Lower leg skin (tissue), 3 donors: Measurements from ENCODE around the gene ATN1.

Experiments used
- POLR2A ChIP-seq, 2 donors: fragments of 450-650 bp; IDR thresholded peaks; one replicate each; pipeline ENCODE4 v1.6.1; 2016 to 2017; ENCODE audit warnings: antibody characterized with exemption in 2 of 2, mild to moderate bottlenecking in 1 of 2, moderate library complexity in 1 of 2
- TF ChIP-seq, protein P1 (sequence below), 3 donors: fragments of 450-650 bp; IDR thresholded peaks; one replicate each; pipeline ENCODE4 v1.5.1; 2016; ENCODE audit warnings: antibody characterized with exemption in 3 of 3, mild to moderate bottlenecking in 3 of 3, moderate library complexity in 2 of 3

DNA sequence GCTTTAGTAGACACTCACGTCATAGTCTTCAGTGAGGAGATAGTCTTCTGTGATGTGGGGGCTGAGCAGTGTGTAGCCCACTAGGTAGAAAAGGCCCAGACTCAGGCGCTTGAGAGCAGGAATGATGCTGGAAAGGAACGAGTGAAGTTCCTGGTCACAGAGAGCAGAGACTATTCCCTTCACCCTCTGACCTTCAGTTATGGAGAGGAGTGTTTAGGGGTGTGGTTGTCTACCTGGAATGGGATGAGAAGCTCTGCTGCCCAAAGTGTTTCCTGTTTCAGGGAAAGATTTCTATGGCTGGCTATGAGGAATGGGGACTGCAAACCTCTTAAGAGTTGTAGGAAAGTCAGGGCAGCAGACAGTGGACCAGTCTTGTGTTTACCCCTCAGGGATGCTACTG lies 51.7 kb downstream of the ATN1 start:
- no peak for TF ChIP-seq POLR2A (IDR thresholded peaks at IDR 0.05)
- TF ChIP-seq, protein P1, sequence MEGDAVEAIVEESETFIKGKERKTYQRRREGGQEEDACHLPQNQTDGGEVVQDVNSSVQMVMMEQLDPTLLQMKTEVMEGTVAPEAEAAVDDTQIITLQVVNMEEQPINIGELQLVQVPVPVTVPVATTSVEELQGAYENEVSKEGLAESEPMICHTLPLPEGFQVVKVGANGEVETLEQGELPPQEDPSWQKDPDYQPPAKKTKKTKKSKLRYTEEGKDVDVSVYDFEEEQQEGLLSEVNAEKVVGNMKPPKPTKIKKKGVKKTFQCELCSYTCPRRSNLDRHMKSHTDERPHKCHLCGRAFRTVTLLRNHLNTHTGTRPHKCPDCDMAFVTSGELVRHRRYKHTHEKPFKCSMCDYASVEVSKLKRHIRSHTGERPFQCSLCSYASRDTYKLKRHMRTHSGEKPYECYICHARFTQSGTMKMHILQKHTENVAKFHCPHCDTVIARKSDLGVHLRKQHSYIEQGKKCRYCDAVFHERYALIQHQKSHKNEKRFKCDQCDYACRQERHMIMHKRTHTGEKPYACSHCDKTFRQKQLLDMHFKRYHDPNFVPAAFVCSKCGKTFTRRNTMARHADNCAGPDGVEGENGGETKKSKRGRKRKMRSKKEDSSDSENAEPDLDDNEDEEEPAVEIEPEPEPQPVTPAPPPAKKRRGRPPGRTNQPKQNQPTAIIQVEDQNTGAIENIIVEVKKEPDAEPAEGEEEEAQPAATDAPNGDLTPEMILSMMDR (IDR thresholded peaks at IDR 0.05) = no peak
